Endothelial cell of umbilical vein (primary cell): ENCODE data around the gene POR. TPM values are rescaled to one million over a fixed set of nuclear protein-coding genes. Genes with fewer than 3 reads are reported as not detected.

Source experiments
- BruUV-seq: library from RNA; stranded (reverse); fragments of 400-500 nt; replicated peaks from 2 replicates; lab custom pipeline; 2021; lab: Mats Ljungman, UMichigan
- CTCF ChIA-PET: fragments of 300-600, 350-600 bp; sonication (Branson Sonifier 250); formaldehyde crosslinking; loops from one replicate; lab custom pipeline; 2021; ENCODE audit warnings: antibody characterized with exemption, inconsistent platforms; lab: Charles Lee
- POLR2A ChIA-PET: fragments of 300-600, 350-600 bp; sonication (Branson Sonifier 250); formaldehyde crosslinking; loops from one replicate; lab custom pipeline; 2021; ENCODE audit warnings: antibody characterized with exemption, inconsistent platforms; lab: Charles Lee
- DNase-seq: peaks from one replicate; pipeline ENCODE4 v3.0.0-alpha.2; 2011; ENCODE audit warnings: low read depth, low spot score
- FAIRE-seq: peaks from 2 replicates; lab custom pipeline; 2011; peaks lifted over from hg19 to GRCh38; lab: Jason Lieb, UNC
- H2AFZ ChIP-seq: 2 replicates; pipeline ENCODE4 v1.6.0; 2012; ENCODE audit warnings: low read depth, low read length, control low read depth, inconsistent platforms
- H3K27ac ChIP-seq: 2 replicates; pipeline ENCODE4 v1.5.1; 2011; ENCODE audit warnings: low read depth, mild to moderate bottlenecking, control low read depth, low read length, moderate library complexity; ENCODE audit not compliant: insufficient read depth
- H3K27me3 ChIP-seq, 2 experiments: 2 replicates each; pipeline versions ENCODE4 v1.6.0 to v1.6.1; 2011; ENCODE audit warnings: low read length in 2 of 2, mixed read lengths in 1 of 2; ENCODE audit not compliant: control insufficient read depth in 2 of 2, insufficient read depth in 2 of 2
- H3K36me3 ChIP-seq, 2 experiments: 2 replicates in 1 of 2; 3 replicates in 1 of 2; pipeline ENCODE4 v1.5.1; 2011; ENCODE audit warnings: low read length in 2 of 2, mild to moderate bottlenecking in 1 of 2, moderate library complexity in 1 of 2; ENCODE audit not compliant: control insufficient read depth in 2 of 2, insufficient read depth in 2 of 2; ENCODE audit errors: extremely low read depth in 1 of 2
- H3K4me1 ChIP-seq: 3 replicates; pipeline ENCODE4 v1.5.1; 2011; ENCODE audit warnings: mild to moderate bottlenecking, low read length; ENCODE audit not compliant: control insufficient read depth, insufficient read depth; ENCODE audit errors: extremely low read depth
- H3K4me2 ChIP-seq: 2 replicates; pipeline ENCODE4 v1.6.1; 2011; ENCODE audit warnings: low read length, control low read depth, mixed read lengths; ENCODE audit not compliant: insufficient read depth
- H3K4me3 ChIP-seq, 3 experiments: fragments of 200-600 bp in 1 of 3; sonication (generic), shearing (Covaris generic) in 1 of 3; replicated peaks in 1 of 3; 2 replicates each; pipeline ENCODE4 v1.5.1; 2011 to 2016; ENCODE audit warnings: control low read depth in 3 of 3, low read length in 3 of 3, mild to moderate bottlenecking in 2 of 3, inconsistent platforms in 1 of 3, low read depth in 1 of 3, moderate library complexity in 1 of 3; ENCODE audit not compliant: insufficient read depth in 1 of 3
- H3K79me2 ChIP-seq: 2 replicates; pipeline ENCODE4 v1.6.0; 2012; ENCODE audit warnings: low read length, inconsistent platforms; ENCODE audit not compliant: control insufficient read depth, insufficient read depth
- H3K9ac ChIP-seq: replicated peaks from 2 replicates; pipeline ENCODE3; 2011; ENCODE audit warnings: low read length, control low read depth; ENCODE audit not compliant: insufficient read depth; ENCODE audit errors: extremely low read depth
- H3K9me1 ChIP-seq: replicated peaks from 3 replicates; pipeline ENCODE4 v1.6.0; 2011; ENCODE audit warnings: mild to moderate bottlenecking, low read length; ENCODE audit not compliant: control insufficient read depth, insufficient read depth; ENCODE audit errors: extremely low read depth
- H3K9me3 ChIP-seq: replicated peaks from 2 replicates; pipeline ENCODE4 v1.5.1; 2012; ENCODE audit warnings: low read length, inconsistent platforms; ENCODE audit not compliant: control insufficient read depth, insufficient read depth
- H4K20me1 ChIP-seq: replicated peaks from 2 replicates; pipeline ENCODE3; 2011; ENCODE audit warnings: mild to moderate bottlenecking, low read length; ENCODE audit not compliant: control insufficient read depth, insufficient read depth; ENCODE audit errors: extremely low read depth
- CTCF ChIP-seq, 2 donors: IDR thresholded peaks; 1 replicate in 1 of 2; 2 replicates in 1 of 2; pipeline ENCODE4 v1.5.1; 2011; ENCODE audit warnings: low read length in 2 of 2, mild to moderate bottlenecking in 2 of 2, moderate library complexity in 2 of 2, control low read depth in 1 of 2, inconsistent platforms in 1 of 2, low read depth in 1 of 2; ENCODE audit not compliant: insufficient read depth in 1 of 2; ENCODE audit errors: extremely low read depth in 1 of 2
- EZH2 ChIP-seq: IDR thresholded peaks from 2 replicates; pipeline ENCODE4 v1.6.1; 2012; ENCODE audit warnings: borderline replicate concordance, low read depth, mild to moderate bottlenecking, moderate library complexity, low read length, inconsistent platforms; ENCODE audit not compliant: severe bottlenecking
- FOS ChIP-seq: IDR thresholded peaks from 2 replicates; pipeline ENCODE4 v1.6.1; 2011; ENCODE audit warnings: mild to moderate bottlenecking, low read length, moderate library complexity, borderline replicate concordance; ENCODE audit not compliant: insufficient read depth
- GATA2 ChIP-seq: IDR thresholded peaks from 2 replicates; pipeline ENCODE4 v1.7.0; 2011; ENCODE audit warnings: low read depth, mild to moderate bottlenecking, moderate library complexity, mixed read lengths, low read length; ENCODE audit not compliant: insufficient read length, insufficient read depth
- JUN ChIP-seq: IDR thresholded peaks from 2 replicates; pipeline ENCODE4 v1.6.1; 2011; ENCODE audit warnings: borderline replicate concordance, low read depth; ENCODE audit not compliant: insufficient read length, insufficient read depth
- MAX ChIP-seq: IDR thresholded peaks from 2 replicates; pipeline ENCODE4 v1.6.1; 2011; ENCODE audit not compliant: insufficient read depth, insufficient read length
- MYC ChIP-seq: IDR thresholded peaks from one replicate; pipeline ENCODE4 v1.6.1; 2011; ENCODE audit warnings: mild to moderate bottlenecking, low read depth, low read length
- POLR2A ChIP-seq: IDR thresholded peaks from 2 replicates; pipeline ENCODE4 v1.6.1; 2012; ENCODE audit warnings: low read depth, mild to moderate bottlenecking, control low read depth, low read length
- POLR2AphosphoS5 ChIP-seq: IDR thresholded peaks from 2 replicates; pipeline ENCODE4 v1.6.1; 2012; ENCODE audit warnings: low read depth, mild to moderate bottlenecking, control low read depth, low read length, moderate library complexity; ENCODE audit not compliant: insufficient read depth
- dilution Hi-C: fragments of 300-500 bp; cut with MboI; formaldehyde crosslinking; loops from one replicate; pipeline ENCODE4 v1.15.0; 2019; ENCODE audit warnings: low sequenced_read_pairs; ENCODE audit not compliant: extremely low pct_ligation_motif_present
- intact Hi-C: fragments of 100-400 bp; cut with micrococcal nuclease; formaldehyde crosslinking; loops from one replicate; pipeline ENCODE4 v1.10.0; 2022
- polyA plus RNA-seq, 4 experiments: library from polyadenylated mRNA; depleted of rRNA in 3 of 4; stranded (reverse) in 3 of 4; unstranded in 1 of 4; fragments of >200 nt; gene quantifications; 2 replicates each; pipeline versions ENCODE4 v1.2.1 to v1.2.3, GENCODE V29; 2011 to 2012; ENCODE audit warnings: missing spikeins in 1 of 4
- total RNA-seq: library from RNA; stranded (reverse); gene quantifications from 2 replicates; pipeline ENCODE4 v1.2.3, GENCODE V29; 2021

The POR gene
- total and polyA plus RNA-seq, 2 donors (not counting 3 experiments of a cell fraction or from before 2014, with no cell fraction given), result 59.5 to 73.6 TPM

DNA sequence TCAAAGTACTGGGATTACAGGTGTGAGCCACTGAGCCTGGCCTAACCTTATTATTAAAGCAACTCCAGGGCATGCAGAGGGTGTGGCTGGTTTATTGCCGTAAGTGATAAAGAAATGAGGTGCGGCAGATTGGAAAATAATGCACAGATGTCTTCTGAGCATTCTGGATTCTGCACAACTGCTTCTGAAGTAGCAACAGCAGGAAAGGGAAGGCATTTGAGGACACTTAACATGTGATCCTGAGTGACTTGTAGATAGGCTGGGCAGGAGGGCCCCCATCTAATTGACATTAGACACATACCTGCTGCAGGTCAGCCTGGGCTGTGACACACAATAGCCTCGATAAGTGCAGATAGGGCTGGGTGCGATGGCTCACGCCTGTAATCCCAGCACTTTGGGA is 30.5 kb upstream of the POR start:
- ChIA-PET POLR2A (no interaction called here), CTCF (no interaction called here)
- Histone ChIP-seq H4K20me1 (no peaks in the 10 kb centered on the region), H3K27ac (no peak overlapping the region), H3K36me3 (peaks cover 4 to 48% of the 10 kb centered on the region in 2 experiments), H3K9ac (no peak overlapping the region), H3K9me3 (no peaks in the 10 kb centered on the region), H3K4me2 (no peak overlapping the region), H3K9me1 (no peaks in the 10 kb centered on the region), H3K79me2 (peaks cover 9% of the 10 kb centered on the region), H3K4me3 (no peak overlapping the region), H3K27me3 (no peaks in the 10 kb centered on the region), H2AFZ (no peak overlapping the region), H3K4me1 (peaks cover 7% of the 10 kb centered on the region)
- intact Hi-C loops, result no loop called here
- FAIRE-seq, result no peak
- TF ChIP-seq GATA2, result no peak
- TF ChIP-seq MYC, result no peak
- TF ChIP-seq CTCF (IDR thresholded peaks at IDR 0.05; ENCODE audit: extremely low read depth in 1 of 2, insufficient read depth in 1 of 2, low read depth in 1 of 2, low read length in 2 of 2), result no peak
- TF ChIP-seq FOS, result no peak
- no peak for TF ChIP-seq POLR2AphosphoS5
- TF ChIP-seq JUN, result no peak
- TF ChIP-seq EZH2, result no peak
- TF ChIP-seq POLR2A, result no peak
- TF ChIP-seq MAX, result no peak
- no peak for DNase-seq
- BruUV-seq, result no TSS peak
- dilution Hi-C loops, result no loop called here
